K562 (cell line): ENCODE results near the gene USP15. TPM values are rescaled to one million over a fixed set of nuclear protein-coding genes. Genes with fewer than 3 reads are reported as not detected.
"Not testable (repeated sequence)": the region's sequence is repeated elsewhere in the genome, so short reads cannot be mapped to it uniquely, and the experiment has no call there.

Experiments
- ATAC-seq: fragments of 200-7000 bp; cut with Tn5 transposase; 3 replicates; pipeline ENCODE4 v1.9.1; 2020; ENCODE audit warnings: moderate library complexity
- BruUV-seq: library from RNA; stranded (reverse); fragments of 400-500 nt; replicated peaks from 2 replicates; lab custom pipeline; 2021; lab: Mats Ljungman, UMichigan
- CTCF ChIA-PET: fragments of 300-600 bp; formaldehyde crosslinking; extraction: SDS; loops from one replicate; lab custom pipeline; 2021; ENCODE audit warnings: low intra/inter-chr PET ratio; lab: Yijun Ruan, JAX
- POLR2A ChIA-PET: fragments of 300-600, 350-650 bp; sonication (Branson Sonifier 250); formaldehyde crosslinking; extraction: SDS; loops from one replicate; lab custom pipeline; 2021; ENCODE audit warnings: antibody characterized with exemption, inconsistent platforms; lab: Yijun Ruan, JAX
- DNase-seq, 4 experiments: peaks; one replicate each; pipeline versions ENCODE4 v3.0.0 to v3.0.0-alpha.2; 2011 to 2018; ENCODE audit warnings: low spot score in 3 of 4, mixed read lengths in 3 of 4; ENCODE audit errors: extremely low read depth in 1 of 4
- FAIRE-seq: peaks from 2 replicates; lab custom pipeline; 2011; peaks lifted over from hg19 to GRCh38; lab: Jason Lieb, UNC
- H2AFZ ChIP-seq: 2 replicates; pipeline ENCODE4 v1.6.0; 2011; ENCODE audit warnings: low read depth, low read length, control low read depth, inconsistent platforms
- H3K27ac ChIP-seq: fragments of 200-600 bp; 3 replicates; pipeline ENCODE4 v1.8.0; 2011; ENCODE audit warnings: low read depth, mild to moderate bottlenecking, control low read depth, inconsistent platforms, low read length, moderate library complexity, mixed read lengths; ENCODE audit errors: extremely low read depth
- H3K27me3 ChIP-seq, 2 experiments: fragments of 300-600 bp in 1 of 2; 2 replicates in 1 of 2; 3 replicates in 1 of 2; pipeline versions ENCODE4 v1.6.0 to v1.8.0; 2011; ENCODE audit warnings: inconsistent platforms in 2 of 2, low read length in 2 of 2, mild to moderate bottlenecking in 1 of 2, mixed read lengths in 1 of 2, moderate library complexity in 1 of 2; ENCODE audit not compliant: control insufficient read depth in 2 of 2, insufficient read depth in 2 of 2
- H3K36me3 ChIP-seq: fragments of 300-600 bp; 3 replicates; pipeline ENCODE4 v1.8.0; 2011; ENCODE audit warnings: mild to moderate bottlenecking, low read length, inconsistent platforms; ENCODE audit not compliant: control insufficient read depth, insufficient read depth
- H3K4me1 ChIP-seq, 2 experiments: fragments of 200-600 bp in 1 of 2; replicated peaks in 1 of 2; 2 replicates in 1 of 2; 3 replicates in 1 of 2; pipeline versions ENCODE4 v1.5.1 to v1.8.0; 2011; ENCODE audit warnings: inconsistent platforms in 2 of 2, low read length in 2 of 2, mild to moderate bottlenecking in 1 of 2, mixed read lengths in 1 of 2, moderate library complexity in 1 of 2; ENCODE audit not compliant: control insufficient read depth in 2 of 2, insufficient read depth in 2 of 2
- H3K4me2 ChIP-seq: 2 replicates; pipeline ENCODE4 v1.6.1; 2011; ENCODE audit warnings: low read length, control low read depth, inconsistent platforms, mixed read lengths; ENCODE audit not compliant: insufficient read depth
- H3K4me3 ChIP-seq: fragments of 200-600 bp; sonication (generic), shearing (Covaris generic); 2 replicates; pipeline ENCODE4 v1.5.1; 2016; ENCODE audit warnings: control low read depth, inconsistent platforms
- H3K79me2 ChIP-seq: fragments of 200-600 bp; 3 replicates; pipeline ENCODE4 v1.8.0; 2011; ENCODE audit warnings: low read length, inconsistent platforms; ENCODE audit not compliant: control insufficient read depth, insufficient read depth
- H3K9ac ChIP-seq, 2 experiments: 2 replicates each; pipeline versions ENCODE4 v1.6.0 to v1.6.1; 2011; ENCODE audit warnings: low read depth in 2 of 2, low read length in 2 of 2, control low read depth in 1 of 2, inconsistent platforms in 1 of 2, mild to moderate bottlenecking in 1 of 2, mixed read lengths in 1 of 2; ENCODE audit not compliant: insufficient read depth in 1 of 2
- H3K9me1 ChIP-seq: one replicate; pipeline ENCODE4 v1.6.0; 2011; ENCODE audit warnings: inconsistent platforms, mild to moderate bottlenecking, low read length, moderate library complexity; ENCODE audit not compliant: control insufficient read depth, insufficient read depth
- H3K9me3 ChIP-seq: replicated peaks from 2 replicates; pipeline ENCODE4 v1.5.1; 2011; ENCODE audit warnings: low read depth, low read length, inconsistent platforms; ENCODE audit not compliant: control insufficient read depth, insufficient read depth
- H4K20me1 ChIP-seq: replicated peaks from 2 replicates; pipeline ENCODE4 v1.6.1; 2011; ENCODE audit warnings: low read length, inconsistent platforms, mixed read lengths; ENCODE audit not compliant: control insufficient read depth, insufficient read depth
- MCM3 ChIP-seq: fragments of 450-650 bp; IDR thresholded peaks from 2 replicates; pipeline ENCODE4 v1.6.1; 2016
- MCM7 ChIP-seq, 2 experiments: fragments of 450-650 bp; IDR thresholded peaks; 2 replicates each; pipeline ENCODE4 v1.6.1; 2016 to 2018
- MYC ChIP-seq, 2 experiments: fragments of 250-450 bp in 1 of 2; sonication (Bioruptor Pico) in 1 of 2; IDR thresholded peaks; 2 replicates each; pipeline versions ENCODE4 v1.5.1 to v1.6.1; 2012 to 2021; ENCODE audit warnings: low read depth in 2 of 2, borderline replicate concordance in 1 of 2, improper control_type of control experiment in 1 of 2, low read length in 1 of 2, mild to moderate bottlenecking in 1 of 2, moderate library complexity in 1 of 2
- POLR2B ChIP-seq: fragments of 450-650 bp; IDR thresholded peaks from 2 replicates; pipeline ENCODE4 v1.6.1; 2018; ENCODE audit warnings: low read depth; ENCODE audit not compliant: partially characterized antibody
- TGIF2 ChIP-seq: sonication (generic); formaldehyde crosslinking; IDR thresholded peaks from 2 replicates; pipeline ENCODE4 v1.8.1; 2022; ENCODE audit warnings: mild to moderate bottlenecking, missing genetic modification reagents, moderate library complexity
- ZNF263 ChIP-seq: sonication (generic); formaldehyde crosslinking; IDR thresholded peaks from 2 replicates; pipeline ENCODE4 v1.8.0; 2022; ENCODE audit warnings: mild to moderate bottlenecking, missing genetic modification reagents, borderline replicate concordance
- ZNF354B ChIP-seq: fragments of 250-450 bp; sonication (Bioruptor Pico); IDR thresholded peaks from 2 replicates; pipeline ENCODE4 v1.4.0; 2020
- ZNF384 ChIP-seq: IDR thresholded peaks from 2 replicates; pipeline ENCODE4 v1.6.1; 2012; ENCODE audit warnings: low read depth, low read length, improper control_type of control experiment
- WGBS: fragments of 100-300 bp; shearing (Covaris generic); methylation state at CpG from one replicate; pipeline ENCODE4 v1.1.6; 2016; ENCODE audit warnings: low coverage, mixed read lengths; ENCODE audit not compliant: insufficient coverage; ENCODE audit errors: missing lambda C conversion rate; 5-methylcytosine and 5-hydroxymethylcytosine counted together
- in situ Hi-C: fragments of 300-500 bp; cut with MboI; formaldehyde crosslinking; loops from 4 replicates; pipeline ENCODE4 v1.15.0; 2018; ENCODE audit warnings: inconsistent platforms, mixed read lengths
- intact Hi-C: fragments of 100-400 bp; cut with micrococcal nuclease; formaldehyde crosslinking; loops from 2 replicates; pipeline ENCODE4 v1.14.2; 2022
- polyA plus RNA-seq, 8 experiments: library from polyadenylated mRNA; depleted of rRNA in 4 of 8; stranded (reverse) in 5 of 8; unstranded in 3 of 8; fragments of >200 nt; fragmentation: Nextera tagmentation in 2 of 8; fragmentation: Illumina TruSeq in 1 of 8; extraction: Ambion mirVana in 2 of 8; extraction: Trizol in 1 of 8; gene quantifications; 2 replicates each; pipeline versions ENCODE4 v1.2.1 to v1.2.3, GENCODE V29; 2011 to 2014; ENCODE audit warnings: inconsistent platforms in 1 of 8, missing spikeins in 1 of 8
- total RNA-seq, 7 experiments: library from RNA; depleted of rRNA in 6 of 7; stranded (reverse); fragments of >200 nt in 6 of 7; fragmentation: Illumina TruSeq in 2 of 7; extraction: Trizol in 2 of 7; gene quantifications; 2 replicates each; pipeline versions ENCODE4 v1.2.1 to v1.2.3, GENCODE V29; 2011 to 2021; ENCODE audit warnings: low replicate concordance in 1 of 7
- TF ChIP-seq, protein P1 (sequence below), 2 experiments: fragments of 150-350 bp in 1 of 2; IDR thresholded peaks; 2 replicates each; pipeline ENCODE4 v1.6.1; 2012 to 2016; ENCODE audit warnings: low read depth in 2 of 2, low read length in 2 of 2, mild to moderate bottlenecking in 1 of 2, moderate library complexity in 1 of 2

The USP15 gene
- total and polyA plus RNA-seq, 9 of the 15 experiments (the other 6 are each of a cell fraction or from before 2014, with no cell fraction given) = 140 to 272 (median 182) TPM

GRCh38 chr12:62459976-62460375, 199.8 kb downstream of the USP15 start:
- Histone ChIP-seq H3K36me3 (no peaks in the 10 kb centered on the region), H3K27ac (no peak overlapping the region), H3K4me2 (no peak overlapping the region), H3K79me2 (no peaks in the 10 kb centered on the region), H3K4me1 (no peaks in the 10 kb centered on the region), H3K9me3 (no peaks in the 10 kb centered on the region; the same call in 1 of the 2 replicates), H3K27me3 (no peaks in the 10 kb centered on the region), H2AFZ (no peak overlapping the region), H3K9me1 (no peaks in the 10 kb centered on the region), H3K9ac (no peak overlapping the region), H4K20me1 (no peaks in the 10 kb centered on the region), H3K4me3 (no peak overlapping the region)
- ATAC-seq (no peak), DNase-seq (no peak), FAIRE-seq (no peak)
- intact Hi-C loops = no loop called here
- CTCF ChIA-PET = no interaction called here
- TF ChIP-seq, protein P1, sequence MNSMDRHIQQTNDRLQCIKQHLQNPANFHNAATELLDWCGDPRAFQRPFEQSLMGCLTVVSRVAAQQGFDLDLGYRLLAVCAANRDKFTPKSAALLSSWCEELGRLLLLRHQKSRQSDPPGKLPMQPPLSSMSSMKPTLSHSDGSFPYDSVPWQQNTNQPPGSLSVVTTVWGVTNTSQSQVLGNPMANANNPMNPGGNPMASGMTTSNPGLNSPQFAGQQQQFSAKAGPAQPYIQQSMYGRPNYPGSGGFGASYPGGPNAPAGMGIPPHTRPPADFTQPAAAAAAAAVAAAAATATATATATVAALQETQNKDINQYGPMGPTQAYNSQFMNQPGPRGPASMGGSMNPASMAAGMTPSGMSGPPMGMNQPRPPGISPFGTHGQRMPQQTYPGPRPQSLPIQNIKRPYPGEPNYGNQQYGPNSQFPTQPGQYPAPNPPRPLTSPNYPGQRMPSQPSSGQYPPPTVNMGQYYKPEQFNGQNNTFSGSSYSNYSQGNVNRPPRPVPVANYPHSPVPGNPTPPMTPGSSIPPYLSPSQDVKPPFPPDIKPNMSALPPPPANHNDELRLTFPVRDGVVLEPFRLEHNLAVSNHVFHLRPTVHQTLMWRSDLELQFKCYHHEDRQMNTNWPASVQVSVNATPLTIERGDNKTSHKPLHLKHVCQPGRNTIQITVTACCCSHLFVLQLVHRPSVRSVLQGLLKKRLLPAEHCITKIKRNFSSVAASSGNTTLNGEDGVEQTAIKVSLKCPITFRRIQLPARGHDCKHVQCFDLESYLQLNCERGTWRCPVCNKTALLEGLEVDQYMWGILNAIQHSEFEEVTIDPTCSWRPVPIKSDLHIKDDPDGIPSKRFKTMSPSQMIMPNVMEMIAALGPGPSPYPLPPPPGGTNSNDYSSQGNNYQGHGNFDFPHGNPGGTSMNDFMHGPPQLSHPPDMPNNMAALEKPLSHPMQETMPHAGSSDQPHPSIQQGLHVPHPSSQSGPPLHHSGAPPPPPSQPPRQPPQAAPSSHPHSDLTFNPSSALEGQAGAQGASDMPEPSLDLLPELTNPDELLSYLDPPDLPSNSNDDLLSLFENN (IDR thresholded peaks at IDR 0.05; ENCODE audit: low read depth in 2 of 2, low read length in 2 of 2) = no peak
- TF ChIP-seq MCM3 (peak; percentile 67; the same call in 1 of the 2 replicates), ZNF384 (no peak), MCM7 (IDR thresholded peaks at IDR 0.05) (0 out of 4 replicates have a peak, but pooled peaks of 1 of the 2 experiments have one; percentile 68), ZNF263 (no peak), POLR2B (no peak), TGIF2 (no peak), ZNF354B (CRISPR knock-in tag) (no peak), MYC (IDR thresholded peaks at IDR 0.05; ENCODE audit: low read depth, low read length) (no peak), MYC (CRISPR knock-in tag; IDR thresholded peaks at IDR 0.05; ENCODE audit: borderline replicate concordance, low read depth) (no peak)
- BruUV-seq = no TSS peak
- POLR2A ChIA-PET = no interaction called here
- in situ Hi-C loops = no loop called here

DNA sequence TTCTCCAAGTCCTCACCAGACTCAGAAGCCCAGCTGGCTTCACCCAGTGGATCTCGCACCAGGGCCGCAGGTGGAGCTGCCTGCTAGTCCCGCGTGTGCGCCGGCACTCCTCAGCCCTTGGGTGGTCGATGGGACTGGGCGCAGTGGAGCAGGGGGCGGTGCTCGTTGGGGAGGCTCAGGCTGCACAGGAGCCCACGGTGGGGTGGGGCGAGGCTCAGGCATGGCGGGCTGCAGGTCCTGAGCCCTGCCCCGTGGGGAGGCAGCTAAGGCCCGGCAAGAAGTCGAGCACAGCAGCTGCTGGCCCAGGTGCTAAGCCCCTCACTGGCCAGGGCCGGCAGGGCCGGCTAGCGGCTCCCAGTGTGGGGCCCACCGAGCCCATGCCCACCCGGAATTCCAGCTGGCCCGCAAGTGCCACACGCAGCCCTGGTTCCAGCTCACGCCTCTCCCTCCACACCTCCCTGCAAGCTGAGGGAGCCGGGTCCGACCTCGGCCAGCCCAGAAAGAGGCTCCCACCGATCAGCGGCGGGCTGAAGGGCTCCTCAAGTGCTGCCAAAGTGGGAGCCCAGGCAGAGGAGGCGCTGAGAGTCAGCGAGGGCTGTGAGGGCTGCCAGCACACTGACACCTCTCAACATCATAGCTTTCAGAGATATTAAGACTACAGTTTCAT, 201.1 kb downstream of the USP15 start:
- H3K4me3 ChIP-seq, H3K4me2 ChIP-seq, ATAC-seq, H3K79me2 ChIP-seq, H3K27me3 ChIP-seq, H3K27ac ChIP-seq, intact Hi-C loops, CTCF ChIA-PET, H4K20me1 ChIP-seq, FAIRE-seq, BruUV-seq, H3K9ac ChIP-seq, H3K9me1 ChIP-seq, H2AFZ ChIP-seq, DNase-seq, H3K36me3 ChIP-seq, H3K4me1 ChIP-seq, H3K9me3 ChIP-seq, POLR2A ChIA-PET, in situ Hi-C loops: not testable (repeated sequence)
- WGBS = 39% methylated on average over 26 of the region's 32 CpGs
